Ovary (tissue), 9 donors: ENCODE results near the gene NUCB1. TPM values are rescaled to one million over a fixed set of nuclear protein-coding genes. Genes with fewer than 3 reads are reported as not detected.

ENCODE experiments used
- DNase-seq, 5 donors: peaks; one replicate each; pipeline ENCODE4 v3.0.0-alpha.2; 2019 to 2020
- H3K27ac ChIP-seq, 2 donors: fragments of 200-600 bp; one replicate each; pipeline versions ENCODE4 v1.5.1 to v1.8.0; 2019 to 2022
- H3K27me3 ChIP-seq: fragments of 200-600 bp; one replicate; pipeline ENCODE4 v1.8.0; 2022
- H3K36me3 ChIP-seq: fragments of 200-600 bp; sonication (generic); one replicate; pipeline ENCODE4 v1.5.1; 2019
- H3K4me1 ChIP-seq: one replicate; pipeline ENCODE4 v1.8.1; 2013; ENCODE audit warnings: mild to moderate bottlenecking, moderate library complexity; ENCODE audit not compliant: insufficient read depth
- H3K4me3 ChIP-seq: fragments of 200-600 bp; sonication (generic); one replicate; pipeline ENCODE4 v1.5.1; 2017
- H3K9me3 ChIP-seq, 2 donors: fragments of 200-600 bp in 1 of 2; sonication (generic) in 1 of 2; one replicate each; pipeline versions ENCODE4 v1.5.1 to v1.8.1; 2013 to 2019; ENCODE audit warnings: mild to moderate bottlenecking in 1 of 2, moderate library complexity in 1 of 2
- EP300 ChIP-seq: sonication (generic); formaldehyde crosslinking; IDR thresholded peaks from one replicate; pipeline ENCODE4 v1.6.1; 2017; ENCODE audit warnings: antibody characterized with exemption
- POLR2A ChIP-seq: fragments of 450-650 bp; IDR thresholded peaks from one replicate; pipeline ENCODE4 v1.6.1; 2017; ENCODE audit warnings: antibody characterized with exemption, mild to moderate bottlenecking, moderate library complexity
- WGBS, 3 donors: extraction: QIAGEN DNeasy Blood & Tissue Kit in 1 of 3; methylation state at CpG; one replicate each; pipeline versions ENCODE4 v1.1.5 to v1.1.7; 2013 to 2017; 5-methylcytosine and 5-hydroxymethylcytosine counted together
- intact Hi-C, 4 donors: fragments of 100-400 bp; cut with DNase I; formaldehyde crosslinking; loops; one replicate each; pipeline versions ENCODE4 v1.11.0 to v1.15.1; 2022 to 2023
- polyA plus RNA-seq, 2 donors: library from polyadenylated mRNA; stranded (reverse); fragments of 200-250 nt in 1 of 2; fragments of 350-450 nt in 1 of 2; fragmentation: Illumina TruSeq in 1 of 2; extraction: RNeasy Lipid Tissue Mini Kit (QIAGEN cat#74804) in 1 of 2; gene quantifications; one replicate each; pipeline ENCODE4 v1.2.3, GENCODE V29; 2013 to 2014
- total RNA-seq, 7 donors: library from RNA; depleted of rRNA in 2 of 7; stranded (reverse); fragments of >200 nt in 2 of 7; fragmentation: NEBNext Ultra II Directional in 3 of 7; extraction: Animal tissue kit (Norgen Biotek cat#: 25700) in 3 of 7; gene quantifications; one replicate each; pipeline versions ENCODE4 v1.1.0 to v1.2.4, GENCODE V29; 2016 to 2023
- TF ChIP-seq, protein P1 (sequence below), 3 donors: fragments of 450-650 bp in 2 of 3; fragments of 200-600 bp in 1 of 3; IDR thresholded peaks; one replicate each; pipeline versions ENCODE4 v1.5.1 to v1.8.0; 2016 to 2022; ENCODE audit warnings: antibody characterized with exemption in 3 of 3, mild to moderate bottlenecking in 1 of 3
- donor health status: DM: no; HTN: no; CAD: no; lungs with moderate emphysema.
- donor health status: DM: no; HTN: no; CAD: no.
- donor health status: Bipolar disorder and iron deficiency.
- donor health status: DM: yes; HTN: yes; CAD: no.
- donor health status: DM: no; HTN: no; CAD: no.
- donor health status: DM: yes; HTN: yes; CAD: no.

Gene NUCB1
- total and polyA plus RNA-seq, 9 donors, result 128 to 249 (median 189) TPM

- no peak overlapping the region for H3K4me3 ChIP-seq
- no peaks in the 10 kb centered on the region for H3K36me3 ChIP-seq
- no peaks in the 10 kb centered on the region for H3K27me3 ChIP-seq
- WGBS, 3 donors, result 79 to 92% (median 86%) methylated on average over 2 of the region's 2 CpGs
- intact Hi-C loops, result no loop called here
- TF ChIP-seq POLR2A (no peak), EP300 (no peak)
- TF ChIP-seq, protein P1, sequence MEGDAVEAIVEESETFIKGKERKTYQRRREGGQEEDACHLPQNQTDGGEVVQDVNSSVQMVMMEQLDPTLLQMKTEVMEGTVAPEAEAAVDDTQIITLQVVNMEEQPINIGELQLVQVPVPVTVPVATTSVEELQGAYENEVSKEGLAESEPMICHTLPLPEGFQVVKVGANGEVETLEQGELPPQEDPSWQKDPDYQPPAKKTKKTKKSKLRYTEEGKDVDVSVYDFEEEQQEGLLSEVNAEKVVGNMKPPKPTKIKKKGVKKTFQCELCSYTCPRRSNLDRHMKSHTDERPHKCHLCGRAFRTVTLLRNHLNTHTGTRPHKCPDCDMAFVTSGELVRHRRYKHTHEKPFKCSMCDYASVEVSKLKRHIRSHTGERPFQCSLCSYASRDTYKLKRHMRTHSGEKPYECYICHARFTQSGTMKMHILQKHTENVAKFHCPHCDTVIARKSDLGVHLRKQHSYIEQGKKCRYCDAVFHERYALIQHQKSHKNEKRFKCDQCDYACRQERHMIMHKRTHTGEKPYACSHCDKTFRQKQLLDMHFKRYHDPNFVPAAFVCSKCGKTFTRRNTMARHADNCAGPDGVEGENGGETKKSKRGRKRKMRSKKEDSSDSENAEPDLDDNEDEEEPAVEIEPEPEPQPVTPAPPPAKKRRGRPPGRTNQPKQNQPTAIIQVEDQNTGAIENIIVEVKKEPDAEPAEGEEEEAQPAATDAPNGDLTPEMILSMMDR (IDR thresholded peaks at IDR 0.05), result no peak
- H3K4me1 ChIP-seq, result no peaks in the 10 kb centered on the region
- H3K9me3 ChIP-seq, result peaks cover 0 to 3% of the 10 kb centered on the region in 2 donors
- DNase-seq, result no peak
- H3K27ac ChIP-seq, result no peak overlapping the region
Measured at GRCh38 chr19:48945817-48946216, 45.7 kb downstream of the NUCB1 start.

GRCh38 chr19:48946463-48947257 lies 46.5 kb downstream of the NUCB1 start:
- Histone ChIP-seq H3K27ac (no peak overlapping the region), H3K27me3 (no peaks in the 10 kb centered on the region), H3K36me3 (no peaks in the 10 kb centered on the region), H3K4me3 (no peak overlapping the region), H3K9me3 (no peaks in the 10 kb centered on the region), H3K4me1 (no peaks in the 10 kb centered on the region)
- TF ChIP-seq EP300, result no peak
- TF ChIP-seq, protein P1 (IDR thresholded peaks at IDR 0.05), result no peak
- TF ChIP-seq POLR2A, result no peak
- 76 to 80% (median 76%) methylated on average over 8 to 9 of the region's 9 CpGs for WGBS, 3 donors
- intact Hi-C loops, result no loop called here
- no peak for DNase-seq

- intact Hi-C loops, result no loop called here
- H3K4me3 ChIP-seq, result no peak overlapping the region
- H3K27ac ChIP-seq, result no peak overlapping the region
- H3K4me1 ChIP-seq, result no peaks in the 10 kb centered on the region
- TF ChIP-seq EP300, result no peak
- TF ChIP-seq, protein P1 (IDR thresholded peaks at IDR 0.05), result no peak
- TF ChIP-seq POLR2A, result no peak
- no peaks in the 10 kb centered on the region for H3K9me3 ChIP-seq
- H3K36me3 ChIP-seq, result no peaks in the 10 kb centered on the region
- H3K27me3 ChIP-seq, result no peaks in the 10 kb centered on the region
- no peak for DNase-seq
- 92 to 98% (median 96%) methylated on average over 3 of the region's 3 CpGs for WGBS, 3 donors
Measured at GRCh38 chr19:48947258-48947542, 47.1 kb downstream of the NUCB1 start.

DNA sequence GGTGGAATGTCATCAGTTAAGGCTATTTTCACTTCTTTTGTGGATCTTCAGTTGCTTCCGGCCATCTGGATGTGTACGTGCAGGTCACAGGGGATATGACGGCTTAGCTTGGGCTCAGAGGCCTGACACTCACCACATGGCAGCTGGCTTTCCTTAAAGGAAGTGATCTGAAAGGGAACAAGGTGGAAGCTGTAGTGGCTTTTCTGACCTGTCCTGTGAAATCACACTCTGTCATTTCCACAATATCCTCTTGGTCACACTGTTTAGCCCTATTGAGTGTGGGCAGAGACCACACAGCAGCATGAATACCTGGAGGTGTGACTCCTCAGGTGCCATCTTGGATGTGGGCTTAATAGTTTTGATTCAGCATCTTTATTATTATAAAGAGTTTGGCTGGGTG lies 50.0 kb downstream of the NUCB1 start:
- Histone ChIP-seq H3K4me1 (no peaks in the 10 kb centered on the region), H3K27me3 (no peaks in the 10 kb centered on the region), H3K4me3 (no peak overlapping the region), H3K27ac (no peak overlapping the region), H3K9me3 (no peaks in the 10 kb centered on the region), H3K36me3 (no peaks in the 10 kb centered on the region)
- 70 to 83% (median 75%) methylated on average over 3 of the region's 3 CpGs for WGBS, 3 donors
- intact Hi-C loops, result no loop called here
- no peak for DNase-seq
- TF ChIP-seq EP300, result no peak
- no peak for TF ChIP-seq POLR2A
- TF ChIP-seq, protein P1 (IDR thresholded peaks at IDR 0.05), result no peak
